ENCODE measurements around the gene SLC9A9.

SLC9A9 gene

GRCh38 chr3:143413372-143413771, 434.9 kb downstream of the SLC9A9 start:
- no peak for DNase-seq (ENCODE audit: low spot score)

- DNase-seq (ENCODE audit: low spot score), result no peak
Observed at GRCh38 chr3:143412084-143412483, 436.2 kb downstream of the SLC9A9 start.

- DNase-seq (ENCODE audit: low spot score), result no peak
Observed at GRCh38 chr3:143410259-143410658, 438.0 kb downstream of the SLC9A9 start.

- DNase-seq (ENCODE audit: low spot score), result no peak
Observed at GRCh38 chr3:143408771-143409170, 439.5 kb downstream of the SLC9A9 start.

GRCh38 chr3:143402602-143403001, 445.7 kb downstream of the SLC9A9 start:
- no peak for DNase-seq (ENCODE audit: low spot score)

- no peak for DNase-seq (ENCODE audit: low spot score)
Observed at GRCh38 chr3:143396790-143397189, 451.5 kb downstream of the SLC9A9 start.

GRCh38 chr3:143389388-143389787, 458.9 kb downstream of the SLC9A9 start:
- no peak for DNase-seq (ENCODE audit: low spot score)

GRCh38 chr3:143387425-143387824, 460.8 kb downstream of the SLC9A9 start:
- no peak for DNase-seq (ENCODE audit: low spot score)

GRCh38 chr3:143384076-143384475, 464.2 kb downstream of the SLC9A9 start:
- no peak for DNase-seq (ENCODE audit: low spot score)

GRCh38 chr3:143383421-143383820, 464.8 kb downstream of the SLC9A9 start:
- no peak for DNase-seq (ENCODE audit: low spot score)

GRCh38 chr3:143382816-143383215, 465.5 kb downstream of the SLC9A9 start:
- no peak for DNase-seq (ENCODE audit: low spot score)

- DNase-seq (ENCODE audit: low spot score), result no peak
Observed at GRCh38 chr3:143380449-143380848, 467.8 kb downstream of the SLC9A9 start.

GRCh38 chr3:143375698-143376097, 472.6 kb downstream of the SLC9A9 start:
- DNase-seq (ENCODE audit: low spot score), result no peak

GRCh38 chr3:143367171-143367570, 481.1 kb downstream of the SLC9A9 start:
- DNase-seq (ENCODE audit: low spot score), result no peak

- DNase-seq (ENCODE audit: low spot score), result no peak
Observed at GRCh38 chr3:143366672-143367071, 481.6 kb downstream of the SLC9A9 start.

- no peak for DNase-seq (ENCODE audit: low spot score)
Observed at GRCh38 chr3:143363949-143364348, 484.3 kb downstream of the SLC9A9 start.

- DNase-seq (ENCODE audit: low spot score), result no peak
Observed at GRCh38 chr3:143363276-143363675, 485.0 kb downstream of the SLC9A9 start.

GRCh38 chr3:143362115-143362991, 485.9 kb downstream of the SLC9A9 start:
- no peak for DNase-seq (ENCODE audit: low spot score)

GRCh38 chr3:143361589-143361988, 486.7 kb downstream of the SLC9A9 start:
- no peak for DNase-seq (ENCODE audit: low spot score)

GRCh38 chr3:143360244-143360643, 488.0 kb downstream of the SLC9A9 start:
- no peak for DNase-seq (ENCODE audit: low spot score)

GRCh38 chr3:143358793-143359491, 489.3 kb downstream of the SLC9A9 start:
- no peak for DNase-seq (ENCODE audit: low spot score)

- DNase-seq (ENCODE audit: low spot score), result no peak
Observed at GRCh38 chr3:143358155-143358792, 490.0 kb downstream of the SLC9A9 start.

- DNase-seq (ENCODE audit: low spot score), result no peak
Observed at GRCh38 chr3:143357700-143358099, 490.6 kb downstream of the SLC9A9 start.
